ENCODE measurements around the gene ZNF219. TPM values are rescaled to one million over a fixed set of nuclear protein-coding genes. Genes with fewer than 3 reads are reported as not detected.
A peak's percentile ranks its signal among the peaks of the same experiment; 100 is the strongest.

The ZNF219 gene
- total and polyA plus RNA-seq, 10 of the 15 experiments (the other 5 are each of a cell fraction or from before 2014, with no cell fraction given): 0.16 to 6.4 (median 1.9) TPM

DNA sequence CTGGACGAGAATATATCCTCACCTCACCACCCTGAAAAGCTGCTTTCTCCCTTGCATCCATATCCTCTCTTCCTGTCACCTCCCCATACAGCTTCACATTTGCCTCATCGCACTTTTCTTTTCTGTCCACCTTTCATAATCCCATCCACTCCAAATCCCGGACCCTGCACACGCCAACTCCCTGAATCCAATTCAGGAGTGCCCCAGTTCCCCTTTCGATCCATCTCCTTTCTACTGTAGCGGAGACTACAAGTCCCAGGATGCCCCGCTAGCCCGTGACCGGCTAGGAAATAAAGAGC is 4.9 kb upstream of the ZNF219 start (continued):
- TF ChIP-seq, protein P1, sequence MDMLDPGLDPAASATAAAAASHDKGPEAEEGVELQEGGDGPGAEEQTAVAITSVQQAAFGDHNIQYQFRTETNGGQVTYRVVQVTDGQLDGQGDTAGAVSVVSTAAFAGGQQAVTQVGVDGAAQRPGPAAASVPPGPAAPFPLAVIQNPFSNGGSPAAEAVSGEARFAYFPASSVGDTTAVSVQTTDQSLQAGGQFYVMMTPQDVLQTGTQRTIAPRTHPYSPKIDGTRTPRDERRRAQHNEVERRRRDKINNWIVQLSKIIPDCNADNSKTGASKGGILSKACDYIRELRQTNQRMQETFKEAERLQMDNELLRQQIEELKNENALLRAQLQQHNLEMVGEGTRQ (IDR thresholded peaks at IDR 0.05; ENCODE audit: borderline replicate concordance, low read depth, low read length): peak; percentile 34
- TF ChIP-seq GABPA (IDR thresholded peaks at IDR 0.05; ENCODE audit: low read depth) (0 out of 2 replicates have a peak, but pooled peaks have one; percentile 7), RFX5 (IDR thresholded peaks at IDR 0.05; ENCODE audit: low read depth, low read length) (no peak)

DNA sequence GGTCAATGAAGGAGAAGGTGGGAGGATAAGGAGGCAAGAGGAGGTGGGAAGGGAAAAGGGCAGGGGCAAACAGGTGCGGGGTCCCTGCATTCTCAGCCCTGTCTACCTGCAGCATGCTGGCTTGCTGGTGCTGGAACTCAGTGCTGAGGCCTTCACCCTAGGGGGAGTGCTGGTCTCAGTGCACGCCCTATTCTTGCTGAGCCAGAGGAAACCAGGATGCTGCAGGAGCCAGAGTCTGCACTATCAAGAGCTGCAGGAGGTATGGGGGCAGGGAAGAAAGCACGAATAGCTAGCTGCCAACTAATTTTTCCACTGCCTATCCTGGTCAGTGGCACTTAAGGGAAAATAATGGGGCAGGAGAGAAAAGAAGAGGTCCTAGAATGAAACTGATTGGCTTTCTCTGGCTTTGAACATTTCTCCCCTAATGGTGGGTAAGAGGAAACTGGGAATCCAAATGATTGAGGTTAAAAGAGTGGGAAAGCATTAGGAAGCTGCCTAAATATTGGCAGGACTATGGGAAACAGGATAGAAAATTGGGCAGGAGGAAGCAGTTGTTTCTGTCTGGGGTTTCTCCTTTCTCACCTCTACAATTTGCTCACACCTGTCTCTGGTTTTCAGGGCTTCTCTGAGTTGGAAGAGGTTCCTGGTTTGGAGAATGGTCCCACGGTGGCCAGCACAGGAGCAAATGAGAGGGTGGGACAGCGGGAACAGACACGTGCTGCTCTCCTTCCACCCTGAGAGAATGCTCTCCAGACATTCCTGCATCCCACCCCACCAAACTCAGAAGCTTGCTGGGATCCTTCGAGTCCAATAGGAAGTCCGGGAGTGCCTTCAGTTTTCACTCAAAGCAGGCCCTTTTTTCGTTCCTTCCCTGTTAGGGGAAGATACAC is 4.3 kb upstream of the ZNF219 start:
- peak overlapping the region; percentile 96 for H2AFZ ChIP-seq (ENCODE audit: control insufficient read depth, low read depth, low read length)
- H3K36me3 ChIP-seq (ENCODE audit: control insufficient read depth in 2 of 2, insufficient read depth in 2 of 2, low read length in 1 of 2): no peaks in the 10 kb centered on the region
- 27% methylated on average over 9 of the region's 9 CpGs for WGBS (ENCODE audit: insufficient coverage, insufficient replicate concordance, low lambda C conversion rate, missing lambda C conversion rate)
- RAD21 ChIA-PET (ENCODE audit: unreplicated experiment): interaction anchor here (0.6 to 5.4 kb wide), 6 partner anchors 10 to 422 kb away, joined by 3 to 70 read pairs (median 46); partner anchors contain the start of gene ARHGEF40
- H3K4me1 ChIP-seq (ENCODE audit: control insufficient read depth, insufficient read depth, low read length): peaks cover 15% of the 10 kb centered on the region
- peak overlapping the region; percentile 92 for H3K27ac ChIP-seq (ENCODE audit: control insufficient read depth, insufficient read depth)
- peaks cover 0 to 2% of the 10 kb centered on the region in 2 experiments; a peak in 1 of 4 replicates for H3K27me3 ChIP-seq (replicated peaks in 1 of 2; ENCODE audit: control insufficient read depth in 2 of 2, insufficient read depth in 2 of 2, low read length in 1 of 2)
- DNase-seq (ENCODE audit: low read depth, low spot score) (no peak), ATAC-seq (no peak), FAIRE-seq (no peak)
- TF ChIP-seq, protein P2, sequence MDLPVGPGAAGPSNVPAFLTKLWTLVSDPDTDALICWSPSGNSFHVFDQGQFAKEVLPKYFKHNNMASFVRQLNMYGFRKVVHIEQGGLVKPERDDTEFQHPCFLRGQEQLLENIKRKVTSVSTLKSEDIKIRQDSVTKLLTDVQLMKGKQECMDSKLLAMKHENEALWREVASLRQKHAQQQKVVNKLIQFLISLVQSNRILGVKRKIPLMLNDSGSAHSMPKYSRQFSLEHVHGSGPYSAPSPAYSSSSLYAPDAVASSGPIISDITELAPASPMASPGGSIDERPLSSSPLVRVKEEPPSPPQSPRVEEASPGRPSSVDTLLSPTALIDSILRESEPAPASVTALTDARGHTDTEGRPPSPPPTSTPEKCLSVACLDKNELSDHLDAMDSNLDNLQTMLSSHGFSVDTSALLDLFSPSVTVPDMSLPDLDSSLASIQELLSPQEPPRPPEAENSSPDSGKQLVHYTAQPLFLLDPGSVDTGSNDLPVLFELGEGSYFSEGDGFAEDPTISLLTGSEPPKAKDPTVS (IDR thresholded peaks at IDR 0.05; ENCODE audit: low read depth, low read length): no peak
- TF ChIP-seq ZNF384 (IDR thresholded peaks at IDR 0.05; ENCODE audit: borderline replicate concordance, low read depth, low read length) (no peak), GABPA (IDR thresholded peaks at IDR 0.05; ENCODE audit: low read depth) (no peak), NFYA (IDR thresholded peaks at IDR 0.05; ENCODE audit: borderline replicate concordance, low read depth, low read length) (no peak), RAD51 (IDR thresholded peaks at IDR 0.05) (no peak)
- in situ Hi-C loops (cut with MboI): loop anchor here (5.0 kb wide), 1 partner anchor 85 kb away; no protein-coding TSS in a partner anchor
- H3K79me2 ChIP-seq (ENCODE audit: control insufficient read depth, insufficient read depth, low read length): no peaks in the 10 kb centered on the region; the same call in 1 of the 2 replicates
- H3K4me2 ChIP-seq (ENCODE audit: control insufficient read depth, insufficient read depth): peak overlapping the region; percentile 89
- peak overlapping the region; percentile 93 for H3K9ac ChIP-seq (ENCODE audit: control insufficient read depth, insufficient read depth, low read length)
- H3K9me3 ChIP-seq (replicated peaks; ENCODE audit: control insufficient read depth, insufficient read depth, low read length): no peaks in the 10 kb centered on the region
- intact Hi-C loops (cut with micrococcal nuclease; ENCODE audit: unreplicated experiment): loop anchor here (1.0 to 5.0 kb wide), 2 partner anchors 88 to 760 kb away; partner anchors contain the start of gene PARP2
- CTCF ChIA-PET: interaction anchor here (0.6 to 10.6 kb wide), 19 partner anchors 8 to 717 kb away, joined by 3 to 253 read pairs (median 4); partner anchors contain the start of genes ARHGEF40, SALL2 and SLC39A2
- BruUV-seq (replicated peaks): TSS peak; percentile 82
- SMC1A ChIA-PET (ENCODE audit: uncharacterized antibody, unreplicated experiment): interaction anchor here (1.1 to 8.3 kb wide), 6 partner anchors 8 to 279 kb away, joined by 3 to 99 read pairs (median 18); partner anchors contain the start of gene ARHGEF40
- H4K20me1 ChIP-seq (ENCODE audit: control insufficient read depth, insufficient read depth): no peaks in the 10 kb centered on the region
- peak overlapping the region; percentile 75 for H3K4me3 ChIP-seq
- POLR2A ChIA-PET: interaction anchor here (1.5 to 4.1 kb wide), 2 partner anchors 10 to 32 kb away, joined by 4 to 21 read pairs; partner anchors contain the start of gene ARHGEF40
